Lung (tissue), 12 donors: ENCODE measurements around the gene GPR155. TPM values are rescaled to one million over a fixed set of nuclear protein-coding genes. Genes with fewer than 3 reads are reported as not detected.

Experiments
- ATAC-seq: fragments of 200-7000 bp; cut with Tn5 transposase; one replicate; pipeline ENCODE4 v1.9.1; 2020; ENCODE audit warnings: moderate number of reproducible peaks; ENCODE audit not compliant: insufficient read depth, low FRiP score
- DNase-seq, 3 donors: peaks; one replicate each; pipeline ENCODE4 v3.0.0-alpha.2; 2013 to 2017
- H3K27ac ChIP-seq, 2 donors: one replicate each; pipeline ENCODE4 v1.5.1; 2013; ENCODE audit warnings: mild to moderate bottlenecking in 2 of 2, moderate library complexity in 2 of 2, control low read depth in 1 of 2, inconsistent platforms in 1 of 2, low read depth in 1 of 2, low read length in 1 of 2
- H3K27me3 ChIP-seq, 3 donors: one replicate each; pipeline ENCODE4 v1.5.1; 2013; ENCODE audit warnings: low read length in 2 of 3; ENCODE audit not compliant: control insufficient read depth in 3 of 3, insufficient read depth in 3 of 3
- H3K36me3 ChIP-seq, 4 donors: one replicate each; pipeline ENCODE4 v1.5.1; 2013; ENCODE audit warnings: low read length in 4 of 4, mild to moderate bottlenecking in 1 of 4, moderate library complexity in 1 of 4; ENCODE audit not compliant: control insufficient read depth in 4 of 4, insufficient read depth in 4 of 4
- H3K4me1 ChIP-seq, 5 donors: one replicate each; pipeline ENCODE4 v1.5.1; 2013; ENCODE audit warnings: low read length in 5 of 5, mild to moderate bottlenecking in 2 of 5, moderate library complexity in 1 of 5; ENCODE audit not compliant: control insufficient read depth in 5 of 5, insufficient read depth in 5 of 5
- H3K4me3 ChIP-seq: one replicate; pipeline ENCODE4 v1.5.1; 2013; ENCODE audit warnings: mild to moderate bottlenecking, control low read depth, moderate library complexity
- H3K9ac ChIP-seq, 2 donors: one replicate each; pipeline ENCODE4 v1.5.1; 2013; ENCODE audit warnings: low read length in 2 of 2, control low read depth in 1 of 2; ENCODE audit not compliant: insufficient read depth in 1 of 2
- H3K9me3 ChIP-seq, 4 donors: one replicate each; pipeline ENCODE4 v1.5.1; 2013; ENCODE audit warnings: low read length in 3 of 4, mild to moderate bottlenecking in 1 of 4, moderate library complexity in 1 of 4; ENCODE audit not compliant: control insufficient read depth in 4 of 4, insufficient read depth in 3 of 4
- WGBS, 2 donors: extraction: QIAGEN DNeasy Blood & Tissue Kit; methylation state at CpG; one replicate each; pipeline ENCODE4 v1.1.7; 2013; 5-methylcytosine and 5-hydroxymethylcytosine counted together
- polyA plus RNA-seq, 2 donors: library from polyadenylated mRNA; stranded (reverse); fragments of 200-250 nt; gene quantifications; one replicate each; pipeline ENCODE4 v1.2.1, GENCODE V29; 2013
- total RNA-seq, 2 donors: library from RNA; depleted of rRNA in 1 of 2; stranded (reverse); fragments of >200 nt in 1 of 2; gene quantifications; one replicate each; pipeline ENCODE4 v1.2.1, GENCODE V29; 2014 to 2021
- TF ChIP-seq, protein P1 (sequence below): IDR thresholded peaks from 2 replicates; pipeline ENCODE4 v1.5.1; 2012; ENCODE audit warnings: mild to moderate bottlenecking; ENCODE audit errors: control extremely low read depth, extremely low read depth
- donor health status: control.
- donor health status: control.
- donor health status: Bipolar disorder and iron deficiency.
- donor health status: healthy.
- donor health status: DM: yes; HTN: yes; CAD: no.

The GPR155 gene
- total and polyA plus RNA-seq, 4 donors, result 0.65 to 5.7 (median 2.5) TPM

DNA sequence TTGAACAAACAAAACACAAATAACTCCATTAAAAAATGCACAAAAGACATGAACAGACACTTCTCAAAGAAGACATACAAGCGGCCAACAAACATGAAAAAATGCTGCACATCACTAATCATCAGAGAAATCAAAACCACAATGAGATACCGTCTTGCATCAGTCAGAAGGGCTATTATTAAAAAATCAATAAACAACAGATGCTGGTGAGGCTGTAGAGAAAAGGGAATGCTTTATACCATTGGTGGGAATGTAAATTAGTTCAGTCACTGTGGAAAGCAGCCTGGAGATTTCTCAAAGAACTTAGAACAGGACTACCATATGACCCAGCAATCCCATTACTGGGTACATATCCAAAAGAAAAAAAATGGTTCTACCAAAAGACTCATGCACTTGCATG is 37.8 kb downstream of the GPR155 start:
- no peak overlapping the region for H3K9ac ChIP-seq
- H3K4me1 ChIP-seq, result no peaks in the 10 kb centered on the region
- H3K4me3 ChIP-seq, result no peak overlapping the region
- ATAC-seq (no peak), DNase-seq (no peak)
- no peaks in the 10 kb centered on the region for H3K9me3 ChIP-seq
- WGBS, 2 donors, result 95 to 96% methylated on average over 2 of the region's 2 CpGs
- no peaks in the 10 kb centered on the region for H3K27me3 ChIP-seq
- TF ChIP-seq, protein P1, sequence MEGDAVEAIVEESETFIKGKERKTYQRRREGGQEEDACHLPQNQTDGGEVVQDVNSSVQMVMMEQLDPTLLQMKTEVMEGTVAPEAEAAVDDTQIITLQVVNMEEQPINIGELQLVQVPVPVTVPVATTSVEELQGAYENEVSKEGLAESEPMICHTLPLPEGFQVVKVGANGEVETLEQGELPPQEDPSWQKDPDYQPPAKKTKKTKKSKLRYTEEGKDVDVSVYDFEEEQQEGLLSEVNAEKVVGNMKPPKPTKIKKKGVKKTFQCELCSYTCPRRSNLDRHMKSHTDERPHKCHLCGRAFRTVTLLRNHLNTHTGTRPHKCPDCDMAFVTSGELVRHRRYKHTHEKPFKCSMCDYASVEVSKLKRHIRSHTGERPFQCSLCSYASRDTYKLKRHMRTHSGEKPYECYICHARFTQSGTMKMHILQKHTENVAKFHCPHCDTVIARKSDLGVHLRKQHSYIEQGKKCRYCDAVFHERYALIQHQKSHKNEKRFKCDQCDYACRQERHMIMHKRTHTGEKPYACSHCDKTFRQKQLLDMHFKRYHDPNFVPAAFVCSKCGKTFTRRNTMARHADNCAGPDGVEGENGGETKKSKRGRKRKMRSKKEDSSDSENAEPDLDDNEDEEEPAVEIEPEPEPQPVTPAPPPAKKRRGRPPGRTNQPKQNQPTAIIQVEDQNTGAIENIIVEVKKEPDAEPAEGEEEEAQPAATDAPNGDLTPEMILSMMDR, result no peak
- H3K36me3 ChIP-seq, result peaks cover 0 to 17% (median 0%) of the 10 kb centered on the region in 4 donors
- no peak overlapping the region for H3K27ac ChIP-seq

DNA sequence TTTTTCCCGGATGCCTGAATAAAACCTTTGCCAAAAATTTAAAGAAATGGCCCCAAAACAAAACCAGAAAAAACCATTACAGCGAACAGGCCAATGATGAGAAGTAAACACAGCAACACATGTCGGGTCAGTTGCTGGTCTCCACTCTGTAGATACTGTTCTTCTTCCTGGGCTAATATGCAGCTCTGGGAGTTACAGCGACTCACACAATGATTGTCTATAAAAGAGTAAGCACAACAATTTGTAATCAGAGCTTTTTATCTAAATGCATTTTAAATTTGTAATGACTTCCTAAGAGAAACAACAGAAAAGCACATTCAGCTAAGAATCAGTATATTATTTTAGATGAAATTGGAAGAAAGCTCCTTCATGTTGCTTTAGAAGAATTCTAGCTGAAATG is 40.3 kb downstream of the GPR155 start:
- TF ChIP-seq, protein P1, result no peak
- Histone ChIP-seq H3K27ac (no peak overlapping the region), H3K9me3 (no peaks in the 10 kb centered on the region), H3K9ac (no peak overlapping the region), H3K27me3 (no peaks in the 10 kb centered on the region), H3K36me3 (peaks cover 0 to 17% (median 1%) of the 10 kb centered on the region in 4 donors), H3K4me1 (no peaks in the 10 kb centered on the region), H3K4me3 (no peak overlapping the region)
- 94 to 96% methylated on average over 4 of the region's 4 CpGs for WGBS, 2 donors
- DNase-seq (no peak), ATAC-seq (no peak)

DNA sequence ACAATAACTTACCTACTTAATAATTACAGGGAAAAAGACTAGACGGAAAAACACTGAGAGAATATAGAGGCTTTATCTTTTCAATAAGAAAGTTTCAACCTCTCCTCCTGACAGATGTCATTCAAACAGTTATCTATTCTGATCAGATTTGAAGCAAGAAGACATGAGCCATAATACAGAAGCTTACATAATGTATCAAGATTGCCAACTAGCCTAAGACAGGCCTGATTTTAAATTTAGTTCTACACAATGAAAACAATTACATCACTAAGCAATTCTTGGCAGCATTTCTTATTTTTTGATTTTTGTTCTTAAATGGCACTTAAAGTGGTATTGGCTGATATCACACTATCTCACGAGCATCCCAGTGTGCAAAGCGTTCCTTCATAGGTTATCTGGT is 41.6 kb downstream of the GPR155 start:
- ATAC-seq, result no peak
- peak in 1 of 3 donors; percentile 10 for DNase-seq
- TF ChIP-seq, protein P1, result no peak

GRCh38 chr2:174444761-174445160 is 42.1 kb downstream of the GPR155 start:
- no peak overlapping the region for H3K27ac ChIP-seq
- H3K27me3 ChIP-seq, result no peaks in the 10 kb centered on the region
- WGBS, 2 donors, result 69 to 86% methylated on average over 6 of the region's 6 CpGs
- H3K9me3 ChIP-seq, result no peaks in the 10 kb centered on the region
- H3K9ac ChIP-seq, result no peak overlapping the region
- no peaks in the 10 kb centered on the region for H3K4me1 ChIP-seq
- no peak overlapping the region for H3K4me3 ChIP-seq
- TF ChIP-seq, protein P1, result no peak
- ATAC-seq (no peak), DNase-seq (no peak)
- peaks cover 0 to 12% (median 1%) of the 10 kb centered on the region in 4 donors for H3K36me3 ChIP-seq

More for the DNA sequence above, 41.6 kb downstream of the GPR155 start:
- Histone ChIP-seq H3K4me1 (no peaks in the 10 kb centered on the region), H3K27me3 (no peaks in the 10 kb centered on the region), H3K4me3 (no peak overlapping the region), H3K9ac (no peak overlapping the region), H3K36me3 (peaks cover 0 to 17% (median 1%) of the 10 kb centered on the region in 4 donors), H3K27ac (no peak overlapping the region), H3K9me3 (no peaks in the 10 kb centered on the region)
- 86 to 90% methylated on average over 3 of the region's 3 CpGs for WGBS, 2 donors
